ENCODE data around the gene ELAC2.
A peak's percentile ranks its signal among the peaks of the same experiment; 100 is the strongest.

The ELAC2 gene

DNA sequence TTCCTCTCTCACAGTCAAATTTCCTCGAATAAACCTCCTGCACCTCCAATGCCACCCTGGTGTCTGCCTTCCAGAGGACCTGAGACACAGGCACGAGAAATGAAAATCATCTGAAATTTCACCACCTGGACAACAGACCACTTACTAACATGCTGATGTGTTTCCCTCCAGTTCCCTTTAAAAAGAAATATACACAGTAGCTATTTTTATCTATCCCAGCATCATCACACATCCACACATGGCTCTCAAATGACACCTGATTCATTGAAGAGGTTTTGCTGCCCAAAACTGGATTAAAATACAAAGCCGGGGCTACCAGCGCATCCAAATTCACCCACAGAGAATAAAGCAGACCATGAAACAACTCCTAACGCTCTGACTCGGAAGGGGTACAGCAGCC is 13.9 kb downstream of the ELAC2 start:
- in situ Hi-C loops (cut with HindIII; ENCODE audit: low pct_ligation_motif_present, low sequenced_read_pairs) = no loop called here
- Histone ChIP-seq H3K4me3 (ENCODE audit: low read depth, low read length) (no peak overlapping the region), H3K36me3 (replicated peaks) (peaks cover 64% of the 10 kb centered on the region), H3K27me3 (replicated peaks) (no peaks in the 10 kb centered on the region), H3K27ac (no peak overlapping the region)
- no peak for DNase-seq
- TF ChIP-seq, protein P1, sequence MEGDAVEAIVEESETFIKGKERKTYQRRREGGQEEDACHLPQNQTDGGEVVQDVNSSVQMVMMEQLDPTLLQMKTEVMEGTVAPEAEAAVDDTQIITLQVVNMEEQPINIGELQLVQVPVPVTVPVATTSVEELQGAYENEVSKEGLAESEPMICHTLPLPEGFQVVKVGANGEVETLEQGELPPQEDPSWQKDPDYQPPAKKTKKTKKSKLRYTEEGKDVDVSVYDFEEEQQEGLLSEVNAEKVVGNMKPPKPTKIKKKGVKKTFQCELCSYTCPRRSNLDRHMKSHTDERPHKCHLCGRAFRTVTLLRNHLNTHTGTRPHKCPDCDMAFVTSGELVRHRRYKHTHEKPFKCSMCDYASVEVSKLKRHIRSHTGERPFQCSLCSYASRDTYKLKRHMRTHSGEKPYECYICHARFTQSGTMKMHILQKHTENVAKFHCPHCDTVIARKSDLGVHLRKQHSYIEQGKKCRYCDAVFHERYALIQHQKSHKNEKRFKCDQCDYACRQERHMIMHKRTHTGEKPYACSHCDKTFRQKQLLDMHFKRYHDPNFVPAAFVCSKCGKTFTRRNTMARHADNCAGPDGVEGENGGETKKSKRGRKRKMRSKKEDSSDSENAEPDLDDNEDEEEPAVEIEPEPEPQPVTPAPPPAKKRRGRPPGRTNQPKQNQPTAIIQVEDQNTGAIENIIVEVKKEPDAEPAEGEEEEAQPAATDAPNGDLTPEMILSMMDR (IDR thresholded peaks at IDR 0.05; ENCODE audit: low read depth, low read length, missing control alignments) = no peak

- Histone ChIP-seq H3K27ac (no peak overlapping the region), H3K36me3 (replicated peaks) (peaks cover 65% of the 10 kb centered on the region), H3K27me3 (replicated peaks) (no peaks in the 10 kb centered on the region), H3K4me3 (ENCODE audit: low read depth, low read length) (no peak overlapping the region)
- TF ChIP-seq, protein P1 (IDR thresholded peaks at IDR 0.05; ENCODE audit: low read depth, low read length, missing control alignments) = no peak
- in situ Hi-C loops (cut with HindIII; ENCODE audit: low pct_ligation_motif_present, low sequenced_read_pairs) = no loop called here
- no peak for DNase-seq
Measured at GRCh38 chr17:13003454-13003851, 14.4 kb downstream of the ELAC2 start.

DNA sequence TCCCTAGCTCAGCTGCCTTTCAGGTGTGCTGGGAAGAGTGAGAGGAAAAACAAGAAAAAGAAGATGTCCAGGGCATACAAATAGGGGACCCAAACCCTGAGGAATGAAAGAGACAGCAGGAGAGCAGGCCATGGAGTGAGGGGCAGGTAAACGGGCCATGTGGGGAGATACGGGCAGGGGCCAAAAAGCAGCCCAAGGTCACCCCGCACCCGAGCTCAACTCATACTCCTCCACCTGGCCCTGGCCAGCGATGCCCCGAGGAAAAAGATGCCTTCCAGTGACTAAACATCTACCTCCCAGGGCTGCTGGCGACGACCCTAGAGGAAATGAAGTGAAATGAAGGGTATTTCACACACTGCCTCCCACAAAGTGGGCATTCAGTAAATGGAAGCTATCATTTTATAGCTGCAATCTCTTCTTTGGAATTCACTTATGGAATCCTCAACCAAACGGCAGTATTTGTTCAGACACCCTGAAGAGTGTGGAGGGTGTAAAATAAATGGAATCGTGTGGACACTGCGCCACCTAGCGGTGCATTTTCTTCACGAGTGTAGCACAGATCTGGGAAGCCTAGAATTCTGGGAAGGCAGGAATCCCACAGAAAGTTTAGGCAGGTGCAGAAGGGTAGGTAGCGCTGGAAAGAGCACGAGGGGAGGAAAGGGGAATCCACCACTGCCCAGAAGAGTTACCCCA is 14.9 kb downstream of the ELAC2 start:
- TF ChIP-seq, protein P1 (IDR thresholded peaks at IDR 0.05; ENCODE audit: low read depth, low read length, missing control alignments) = peak; percentile 83
- Histone ChIP-seq H3K36me3 (replicated peaks) (peaks cover 65% of the 10 kb centered on the region), H3K27ac (no peak overlapping the region), H3K27me3 (replicated peaks) (no peaks in the 10 kb centered on the region), H3K4me3 (ENCODE audit: low read depth, low read length) (no peak overlapping the region)
- in situ Hi-C loops (cut with HindIII; ENCODE audit: low pct_ligation_motif_present, low sequenced_read_pairs) = no loop called here
- peak; percentile 80 for DNase-seq

DNA sequence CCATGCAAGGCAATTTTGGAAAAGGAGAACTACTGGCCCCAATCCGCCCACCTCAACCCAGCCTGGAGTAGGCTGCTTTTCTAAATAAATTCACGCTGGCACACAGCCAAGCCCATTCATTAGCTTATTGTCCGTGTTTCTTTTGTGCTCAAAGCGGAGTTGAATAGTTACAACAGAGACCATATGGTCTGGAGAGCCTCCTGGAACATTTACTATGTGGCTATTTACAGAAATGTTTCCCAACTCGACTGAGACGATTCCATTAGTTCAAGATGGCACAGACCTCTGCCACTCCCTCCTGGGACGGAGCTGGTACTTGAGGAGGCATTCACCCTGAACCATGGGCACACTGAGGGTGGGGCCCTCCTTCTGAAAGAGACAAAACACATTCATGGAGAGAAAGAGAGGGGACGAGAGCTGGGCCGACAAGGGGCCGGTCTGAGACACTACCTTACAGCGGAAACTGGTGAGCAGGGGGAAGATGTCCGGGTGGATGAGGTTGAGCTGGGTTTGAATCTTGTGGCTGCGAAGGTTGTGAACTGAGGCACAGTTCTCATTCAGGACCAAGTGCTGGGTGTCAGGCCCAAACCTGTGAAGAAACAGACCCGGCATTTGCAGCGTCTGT is 15.7 kb downstream of the ELAC2 start:
- Histone ChIP-seq H3K27ac (no peak overlapping the region), H3K4me3 (ENCODE audit: low read depth, low read length) (no peak overlapping the region), H3K36me3 (replicated peaks) (peaks cover 72% of the 10 kb centered on the region), H3K27me3 (replicated peaks) (no peaks in the 10 kb centered on the region)
- DNase-seq = no peak
- TF ChIP-seq, protein P1 (IDR thresholded peaks at IDR 0.05; ENCODE audit: low read depth, low read length, missing control alignments) = no peak
- in situ Hi-C loops (cut with HindIII; ENCODE audit: low pct_ligation_motif_present, low sequenced_read_pairs) = no loop called here

DNA sequence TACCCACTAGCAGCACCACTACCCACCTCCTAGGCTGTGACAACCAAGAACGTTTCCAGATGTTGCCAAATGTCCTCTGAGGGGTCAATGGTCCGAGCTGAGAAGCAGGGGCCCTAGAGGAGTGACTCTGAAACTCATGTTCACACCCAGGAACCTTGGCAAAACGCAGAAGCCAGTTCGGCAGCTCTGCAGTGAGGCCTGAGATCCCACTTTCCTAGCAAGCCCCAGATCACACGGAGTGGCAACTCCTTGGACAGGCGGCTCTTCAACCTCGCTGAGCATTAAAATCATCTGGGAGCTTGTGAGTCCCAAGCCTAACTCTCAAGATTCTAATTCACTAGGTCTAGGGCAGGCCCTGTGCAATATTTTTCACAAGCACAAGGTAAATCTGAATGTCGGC is 17.3 kb downstream of the ELAC2 start:
- DNase-seq = no peak
- in situ Hi-C loops (cut with HindIII; ENCODE audit: low pct_ligation_motif_present, low sequenced_read_pairs) = no loop called here
- Histone ChIP-seq H3K36me3 (replicated peaks) (peaks cover 80% of the 10 kb centered on the region), H3K27me3 (replicated peaks) (no peaks in the 10 kb centered on the region), H3K27ac (no peak overlapping the region), H3K4me3 (ENCODE audit: low read depth, low read length) (no peak overlapping the region)
- TF ChIP-seq, protein P1 (IDR thresholded peaks at IDR 0.05; ENCODE audit: low read depth, low read length, missing control alignments) = no peak
